GM06990 (cell line): Measurements from ENCODE around the gene SLC2A13.

Experiments used
- DNase-seq: peaks from one replicate; pipeline ENCODE4 v3.0.0-alpha.2; 2011; ENCODE audit not compliant: insufficient read length; ENCODE audit errors: extremely low read depth
- H3K27me3 ChIP-seq: replicated peaks from 2 replicates; pipeline ENCODE4 v1.6.0; 2011; ENCODE audit warnings: low read length; ENCODE audit not compliant: control insufficient read depth, insufficient read depth
- H3K36me3 ChIP-seq: 2 replicates; pipeline ENCODE4 v1.5.1; 2011; ENCODE audit warnings: low read length; ENCODE audit not compliant: control insufficient read depth, insufficient read depth
- H3K4me3 ChIP-seq: replicated peaks from 2 replicates; pipeline ENCODE4 v1.5.1; 2011; ENCODE audit warnings: low read depth, mild to moderate bottlenecking, control low read depth, low read length
- CTCF ChIP-seq: IDR thresholded peaks from 2 replicates; pipeline ENCODE4 v1.5.1; 2011; ENCODE audit warnings: low read length, control low read depth, mild to moderate bottlenecking, inconsistent platforms; ENCODE audit not compliant: insufficient read depth, poor library complexity, severe bottlenecking

SLC2A13 gene

GRCh38 chr12:40028296-40028695 is 77.6 kb downstream of the SLC2A13 start:
- DNase-seq, result no peak
- TF ChIP-seq CTCF, result no peak
- H3K27me3 ChIP-seq, result no peaks in the 10 kb centered on the region

GRCh38 chr12:40022850-40023249 is 83.0 kb downstream of the SLC2A13 start:
- H3K27me3 ChIP-seq, result no peaks in the 10 kb centered on the region
- no peak for TF ChIP-seq CTCF
- no peak overlapping the region for H3K4me3 ChIP-seq
- DNase-seq, result no peak
- H3K36me3 ChIP-seq, result no peaks in the 10 kb centered on the region

More at GRCh38 chr12:40028296-40028695, 77.6 kb downstream of the SLC2A13 start:
- Histone ChIP-seq H3K4me3 (no peak overlapping the region), H3K36me3 (no peaks in the 10 kb centered on the region)

- no peak for TF ChIP-seq CTCF
- Histone ChIP-seq H3K36me3 (no peaks in the 10 kb centered on the region), H3K27me3 (no peaks in the 10 kb centered on the region), H3K4me3 (no peak overlapping the region)
- no peak for DNase-seq
Observed at GRCh38 chr12:40020261-40020691, 85.6 kb downstream of the SLC2A13 start.

- H3K4me3 ChIP-seq, result no peak overlapping the region
- no peak for DNase-seq
- H3K36me3 ChIP-seq, result no peaks in the 10 kb centered on the region
- TF ChIP-seq CTCF, result no peak
- no peaks in the 10 kb centered on the region for H3K27me3 ChIP-seq
Observed at GRCh38 chr12:40017488-40017887, 88.4 kb downstream of the SLC2A13 start.

GRCh38 chr12:40016980-40017379 is 88.9 kb downstream of the SLC2A13 start:
- DNase-seq, result no peak
- Histone ChIP-seq H3K27me3 (no peaks in the 10 kb centered on the region), H3K4me3 (no peak overlapping the region), H3K36me3 (no peaks in the 10 kb centered on the region)
- no peak for TF ChIP-seq CTCF

GRCh38 chr12:40015881-40016280 is 90.0 kb downstream of the SLC2A13 start:
- no peaks in the 10 kb centered on the region for H3K36me3 ChIP-seq
- TF ChIP-seq CTCF, result no peak
- H3K4me3 ChIP-seq, result no peak overlapping the region
- no peaks in the 10 kb centered on the region for H3K27me3 ChIP-seq
- no peak for DNase-seq
